ENCODE measurements around the gene SEL1L3. TPM values are rescaled to one million over a fixed set of nuclear protein-coding genes. Genes with fewer than 3 reads are reported as not detected.

SEL1L3 gene
- total and polyA plus RNA-seq, 2 of the 13 experiments (the other 11 are each of a cell fraction or from before 2014, with no cell fraction given) = 0.28 to 1.1 TPM

DNA sequence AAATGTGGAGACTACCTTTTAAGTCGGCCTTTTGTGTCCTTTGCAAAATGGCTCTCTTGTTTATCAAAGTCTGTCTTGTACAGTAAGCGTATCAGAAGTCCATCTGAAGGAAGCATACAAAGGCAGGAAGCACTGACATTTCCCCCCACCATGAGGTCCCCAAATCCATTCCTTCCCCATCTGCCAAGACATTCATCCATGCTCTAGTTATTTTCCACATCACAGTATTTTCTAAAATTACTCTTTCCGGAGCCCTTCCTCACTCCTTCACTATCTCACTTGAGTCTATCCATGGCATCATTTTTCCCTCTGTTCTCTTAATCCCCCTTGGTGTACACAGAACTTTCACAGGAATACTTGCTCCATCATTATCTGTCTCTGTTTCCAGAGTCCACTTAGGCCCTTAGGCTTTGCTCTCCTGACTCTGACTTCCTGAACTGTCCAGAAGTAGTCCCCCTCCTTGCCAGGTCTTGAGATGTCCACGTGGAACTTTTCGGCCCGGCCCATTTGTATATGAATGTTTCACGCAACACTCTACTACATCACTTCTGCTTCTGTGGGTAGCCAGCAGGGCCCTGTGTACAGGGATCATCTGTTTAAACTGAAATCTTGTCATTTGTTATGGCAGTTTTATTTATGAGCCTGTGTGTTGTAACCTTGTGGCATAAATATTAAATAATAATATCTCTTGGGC is 2.1 kb downstream of the SEL1L3 start:
- Histone ChIP-seq H3K36me3 (replicated peaks in 1 of 2; ENCODE audit: control insufficient read depth in 1 of 2, insufficient read depth in 2 of 2, low read length in 2 of 2) (no peaks in the 10 kb centered on the region), H3K79me2 (ENCODE audit: insufficient read depth, low read length) (no peaks in the 10 kb centered on the region), H3K4me1 (ENCODE audit: insufficient read depth, low read length) (0 out of 2 replicates have a peak, but pooled peaks cover 8% of the 10 kb centered on the region), H3K9ac (ENCODE audit: insufficient read depth, low read depth, low read length) (no peak overlapping the region), H3K27me3 (ENCODE audit: control insufficient read depth in 1 of 2, insufficient read depth in 2 of 2, low read length in 2 of 2) (peaks cover 6 to 48% of the 10 kb centered on the region in 2 experiments; a peak in 4 of 5 replicates), H3K9me3 (ENCODE audit: low read length) (no peaks in the 10 kb centered on the region), H3K4me2 (ENCODE audit: low read depth, low read length) (no peak overlapping the region), H3K27ac (ENCODE audit: extremely low read length, insufficient read depth, low read length) (no peak overlapping the region), H4K20me1 (ENCODE audit: insufficient read depth, low read length) (no peaks in the 10 kb centered on the region), H2AFZ (ENCODE audit: low read length) (no peak overlapping the region), H3K4me3 (replicated peaks in 1 of 3; ENCODE audit: insufficient read depth in 1 of 3, low read depth in 2 of 3, low read length in 3 of 3) (no peak overlapping the region)
- DNase-seq (ENCODE audit: low spot score) (no peak), FAIRE-seq (no peak), ATAC-seq (no peak)
- POLR2A ChIA-PET = no interaction called here
- no peak for TF ChIP-seq ZSCAN31 (CRISPR knock-in tag; IDR thresholded peaks at IDR 0.05; ENCODE audit: low read depth)
- no peak for TF ChIP-seq TBX2 (CRISPR knock-in tag; IDR thresholded peaks at IDR 0.05; ENCODE audit: borderline replicate concordance)
- TF ChIP-seq, protein P1, sequence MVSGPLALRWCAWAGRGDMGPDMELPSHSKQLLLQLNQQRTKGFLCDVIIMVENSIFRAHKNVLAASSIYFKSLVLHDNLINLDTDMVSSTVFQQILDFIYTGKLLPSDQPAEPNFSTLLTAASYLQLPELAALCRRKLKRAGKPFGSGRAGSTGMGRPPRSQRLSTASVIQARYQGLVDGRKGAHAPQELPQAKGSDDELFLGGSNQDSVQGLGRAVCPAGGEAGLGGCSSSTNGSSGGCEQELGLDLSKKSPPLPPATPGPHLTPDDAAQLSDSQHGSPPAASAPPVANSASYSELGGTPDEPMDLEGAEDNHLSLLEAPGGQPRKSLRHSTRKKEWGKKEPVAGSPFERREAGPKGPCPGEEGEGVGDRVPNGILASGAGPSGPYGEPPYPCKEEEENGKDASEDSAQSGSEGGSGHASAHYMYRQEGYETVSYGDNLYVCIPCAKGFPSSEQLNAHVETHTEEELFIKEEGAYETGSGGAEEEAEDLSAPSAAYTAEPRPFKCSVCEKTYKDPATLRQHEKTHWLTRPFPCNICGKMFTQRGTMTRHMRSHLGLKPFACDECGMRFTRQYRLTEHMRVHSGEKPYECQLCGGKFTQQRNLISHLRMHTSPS (CRISPR knock-in tag; IDR thresholded peaks at IDR 0.05; ENCODE audit: low read depth) = no peak
- TF ChIP-seq, protein P2, sequence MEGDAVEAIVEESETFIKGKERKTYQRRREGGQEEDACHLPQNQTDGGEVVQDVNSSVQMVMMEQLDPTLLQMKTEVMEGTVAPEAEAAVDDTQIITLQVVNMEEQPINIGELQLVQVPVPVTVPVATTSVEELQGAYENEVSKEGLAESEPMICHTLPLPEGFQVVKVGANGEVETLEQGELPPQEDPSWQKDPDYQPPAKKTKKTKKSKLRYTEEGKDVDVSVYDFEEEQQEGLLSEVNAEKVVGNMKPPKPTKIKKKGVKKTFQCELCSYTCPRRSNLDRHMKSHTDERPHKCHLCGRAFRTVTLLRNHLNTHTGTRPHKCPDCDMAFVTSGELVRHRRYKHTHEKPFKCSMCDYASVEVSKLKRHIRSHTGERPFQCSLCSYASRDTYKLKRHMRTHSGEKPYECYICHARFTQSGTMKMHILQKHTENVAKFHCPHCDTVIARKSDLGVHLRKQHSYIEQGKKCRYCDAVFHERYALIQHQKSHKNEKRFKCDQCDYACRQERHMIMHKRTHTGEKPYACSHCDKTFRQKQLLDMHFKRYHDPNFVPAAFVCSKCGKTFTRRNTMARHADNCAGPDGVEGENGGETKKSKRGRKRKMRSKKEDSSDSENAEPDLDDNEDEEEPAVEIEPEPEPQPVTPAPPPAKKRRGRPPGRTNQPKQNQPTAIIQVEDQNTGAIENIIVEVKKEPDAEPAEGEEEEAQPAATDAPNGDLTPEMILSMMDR (CRISPR knock-in tag; IDR thresholded peaks at IDR 0.05) = no peak
- no peak for TF ChIP-seq HNF4G (IDR thresholded peaks at IDR 0.05; ENCODE audit: borderline replicate concordance, low read depth, low read length)
- no peak for TF ChIP-seq HNF4G (CRISPR knock-in tag; IDR thresholded peaks at IDR 0.05; ENCODE audit: borderline replicate concordance, low read depth)
- TF ChIP-seq KDM6A (CRISPR knock-in tag; IDR thresholded peaks at IDR 0.05; ENCODE audit: low read depth) = no peak
- TF ChIP-seq NCOA1 (CRISPR knock-in tag; IDR thresholded peaks at IDR 0.05) = no peak
- no peak for TF ChIP-seq MLLT10 (CRISPR knock-in tag; IDR thresholded peaks at IDR 0.05)
- TF ChIP-seq, protein P3, sequence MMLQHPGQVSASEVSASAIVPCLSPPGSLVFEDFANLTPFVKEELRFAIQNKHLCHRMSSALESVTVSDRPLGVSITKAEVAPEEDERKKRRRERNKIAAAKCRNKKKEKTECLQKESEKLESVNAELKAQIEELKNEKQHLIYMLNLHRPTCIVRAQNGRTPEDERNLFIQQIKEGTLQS (CRISPR knock-in tag; IDR thresholded peaks at IDR 0.05) = no peak
- TF ChIP-seq CHCHD3 (CRISPR knock-in tag; IDR thresholded peaks at IDR 0.05) = no peak
- TF ChIP-seq MIXL1 (CRISPR knock-in tag; IDR thresholded peaks at IDR 0.05) = no peak
- TF ChIP-seq CAMTA2 (CRISPR knock-in tag; IDR thresholded peaks at IDR 0.05; ENCODE audit: borderline replicate concordance) = no peak
- no peak for TF ChIP-seq ZBTB3 (CRISPR knock-in tag; IDR thresholded peaks at IDR 0.05; ENCODE audit: borderline replicate concordance, low read depth)
- TF ChIP-seq, protein P4, sequence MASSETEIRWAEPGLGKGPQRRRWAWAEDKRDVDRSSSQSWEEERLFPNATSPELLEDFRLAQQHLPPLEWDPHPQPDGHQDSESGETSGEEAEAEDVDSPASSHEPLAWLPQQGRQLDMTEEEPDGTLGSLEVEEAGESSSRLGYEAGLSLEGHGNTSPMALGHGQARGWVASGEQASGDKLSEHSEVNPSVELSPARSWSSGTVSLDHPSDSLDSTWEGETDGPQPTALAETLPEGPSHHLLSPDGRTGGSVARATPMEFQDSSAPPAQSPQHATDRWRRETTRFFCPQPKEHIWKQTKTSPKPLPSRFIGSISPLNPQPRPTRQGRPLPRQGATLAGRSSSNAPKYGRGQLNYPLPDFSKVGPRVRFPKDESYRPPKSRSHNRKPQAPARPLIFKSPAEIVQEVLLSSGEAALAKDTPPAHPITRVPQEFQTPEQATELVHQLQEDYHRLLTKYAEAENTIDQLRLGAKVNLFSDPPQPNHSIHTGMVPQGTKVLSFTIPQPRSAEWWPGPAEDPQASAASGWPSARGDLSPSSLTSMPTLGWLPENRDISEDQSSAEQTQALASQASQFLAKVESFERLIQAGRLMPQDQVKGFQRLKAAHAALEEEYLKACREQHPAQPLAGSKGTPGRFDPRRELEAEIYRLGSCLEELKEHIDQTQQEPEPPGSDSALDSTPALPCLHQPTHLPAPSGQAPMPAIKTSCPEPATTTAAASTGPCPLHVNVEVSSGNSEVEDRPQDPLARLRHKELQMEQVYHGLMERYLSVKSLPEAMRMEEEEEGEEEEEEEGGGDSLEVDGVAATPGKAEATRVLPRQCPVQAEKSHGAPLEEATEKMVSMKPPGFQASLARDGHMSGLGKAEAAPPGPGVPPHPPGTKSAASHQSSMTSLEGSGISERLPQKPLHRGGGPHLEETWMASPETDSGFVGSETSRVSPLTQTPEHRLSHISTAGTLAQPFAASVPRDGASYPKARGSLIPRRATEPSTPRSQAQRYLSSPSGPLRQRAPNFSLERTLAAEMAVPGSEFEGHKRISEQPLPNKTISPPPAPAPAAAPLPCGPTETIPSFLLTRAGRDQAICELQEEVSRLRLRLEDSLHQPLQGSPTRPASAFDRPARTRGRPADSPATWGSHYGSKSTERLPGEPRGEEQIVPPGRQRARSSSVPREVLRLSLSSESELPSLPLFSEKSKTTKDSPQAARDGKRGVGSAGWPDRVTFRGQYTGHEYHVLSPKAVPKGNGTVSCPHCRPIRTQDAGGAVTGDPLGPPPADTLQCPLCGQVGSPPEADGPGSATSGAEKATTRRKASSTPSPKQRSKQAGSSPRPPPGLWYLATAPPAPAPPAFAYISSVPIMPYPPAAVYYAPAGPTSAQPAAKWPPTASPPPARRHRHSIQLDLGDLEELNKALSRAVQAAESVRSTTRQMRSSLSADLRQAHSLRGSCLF (CRISPR knock-in tag; IDR thresholded peaks at IDR 0.05; ENCODE audit: borderline replicate concordance) = no peak
- WGBS (ENCODE audit: low lambda C conversion rate) = 77% methylated on average over 7 of the region's 7 CpGs
- CTCF ChIA-PET (ENCODE audit: low intra/inter-chr PET ratio, low total read pairs) = no interaction called here
- BruUV-seq (replicated peaks) = no TSS peak
- intact Hi-C loops (cut with micrococcal nuclease; ENCODE audit: unreplicated experiment) = no loop called here
- in situ Hi-C loops (cut with HindIII; ENCODE audit: extremely low pct_ligation_motif_present, low pct_unique_long_range_greater_than_20kb) = no loop called here

All from HepG2 (cell line).